Right lung (tissue), 10 donors: Measurements from ENCODE around the gene GALNT9. TPM values are rescaled to one million over a fixed set of nuclear protein-coding genes. Genes with fewer than 3 reads are reported as not detected.
A peak's percentile ranks its signal among the peaks of the same experiment; 100 is the strongest.
"Not testable (repeated sequence)": the region's sequence is repeated elsewhere in the genome, so short reads cannot be mapped to it uniquely, and the experiment has no call there.

Source experiments
- DNase-seq, 2 donors: peaks; one replicate each; pipeline ENCODE4 v3.0.0-alpha.2; 2013
- long read RNA-seq, 8 donors: transcript quantifications; one replicate each; lab custom pipeline, GENCODE V29; 2026
- polyA plus RNA-seq, 5 donors: library from polyadenylated mRNA; unstranded; fragments of 120-200 nt; gene quantifications; one replicate each; pipeline versions ENCODE4 v1.2.1 to v1.2.3, GENCODE V29; 2013; ENCODE audit warnings: inconsistent platforms in 1 of 5, low replicate concordance in 1 of 5; ENCODE audit not compliant: insufficient read length in 5 of 5, insufficient read depth in 1 of 5

GALNT9 gene
- polyA plus RNA-seq = 1 to 10 TPM; 1.9 to 4.2 (median 3.0) TPM
- long read RNA-seq, donor 1, partial matches to known transcripts = 0 of 1 reads
- long read RNA-seq, donor 1, other reads (novel, unspliced or antisense) = 0 of 1 reads
- long read RNA-seq, donor 2, partial matches to known transcripts = 0 of 1 reads
- long read RNA-seq, donor 2, other reads (novel, unspliced or antisense) = 0 of 1 reads
- long read RNA-seq, donor 3, partial matches to known transcripts = 0 of 1 reads
- long read RNA-seq, donor 3, other reads (novel, unspliced or antisense) = 0 of 1 reads
- long read RNA-seq, donor 4 = 0 reads
- long read RNA-seq, donor 5 = 0 reads
- long read RNA-seq, donor 6, partial matches to known transcripts = 0 of 1 reads
- long read RNA-seq, donor 6, other reads (novel, unspliced or antisense) = 0 of 1 reads
- long read RNA-seq, donor 7 = 0 reads
- long read RNA-seq, donor 8, partial matches to known transcripts = 0 of 1 reads
- long read RNA-seq, donor 8, other reads (novel, unspliced or antisense) = 0 of 1 reads

GRCh38 chr12:132329036-132329719 is at the start of gene GALNT9:
GALNT9 (minus strand) TSS chr12:132329589; CDS start chr12:132329203, 386 bp downstream.
- no peak for DNase-seq

- not testable (repeated sequence) for DNase-seq
Measured at GRCh38 chr12:132379057-132379456, 49.7 kb upstream of the GALNT9 start.

GRCh38 chr12:132377147-132377546 is 47.8 kb upstream of the GALNT9 start:
- no peak for DNase-seq

- no peak for DNase-seq
Measured at GRCh38 chr12:132376464-132376830, 47.1 kb upstream of the GALNT9 start.

GRCh38 chr12:132375747-132376463 is 46.5 kb upstream of the GALNT9 start:
- DNase-seq = no peak

GRCh38 chr12:132374612-132375445 is 45.4 kb upstream of the GALNT9 start:
- no peak for DNase-seq

- DNase-seq = peak; percentile 25 to 40
Measured at GRCh38 chr12:132373901-132374611, 44.7 kb upstream of the GALNT9 start.

GRCh38 chr12:132367852-132368251 is 38.5 kb upstream of the GALNT9 start:
- no peak for DNase-seq

GRCh38 chr12:132367071-132367851 is 37.9 kb upstream of the GALNT9 start:
- DNase-seq = peak; percentile 38 to 49

GRCh38 chr12:132366341-132366861 is 37.0 kb upstream of the GALNT9 start:
- no peak for DNase-seq

GRCh38 chr12:132365226-132365625 is 35.8 kb upstream of the GALNT9 start:
- DNase-seq = no peak

- DNase-seq = no peak
Measured at GRCh38 chr12:132364348-132364902, 35.0 kb upstream of the GALNT9 start.

- no peak for DNase-seq
Measured at GRCh38 chr12:132363661-132364347, 34.4 kb upstream of the GALNT9 start.

GRCh38 chr12:132362996-132363660 is 33.7 kb upstream of the GALNT9 start:
- DNase-seq = no peak

GRCh38 chr12:132360906-132361777 is 31.8 kb upstream of the GALNT9 start:
- no peak for DNase-seq

- no peak for DNase-seq
Measured at GRCh38 chr12:132360410-132360809, 31.0 kb upstream of the GALNT9 start.

GRCh38 chr12:132359971-132360370 is 30.6 kb upstream of the GALNT9 start:
- DNase-seq = no peak
